ENCODE results near the gene TMPRSS12. TPM values are rescaled to one million over a fixed set of nuclear protein-coding genes. Genes with fewer than 3 reads are reported as not detected.

The TMPRSS12 gene
- total RNA-seq, 1 donor from 2014 or later = not detected

DNA sequence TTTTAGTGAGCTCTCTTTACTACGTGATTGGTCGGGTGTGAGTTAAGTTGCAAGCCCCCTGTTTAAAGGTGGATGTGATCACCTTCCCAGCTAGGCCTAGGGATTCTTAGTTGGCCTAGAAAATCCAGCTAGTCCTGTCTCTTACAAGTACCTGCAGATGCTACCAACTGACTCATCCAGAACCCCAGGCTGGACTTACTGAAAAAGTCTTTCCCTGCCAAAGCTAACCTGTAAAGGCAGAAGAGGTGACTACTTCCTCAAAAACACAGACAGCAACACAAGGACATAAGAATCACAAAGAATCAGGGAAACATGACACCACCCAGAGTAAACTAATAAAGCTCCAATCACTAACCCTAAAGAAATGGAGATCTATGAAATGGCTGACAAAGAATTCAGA lies 70.5 kb downstream of the TMPRSS12 start:
- no peak overlapping the region for H3K4me3 ChIP-seq (ENCODE audit: low read depth, low read length)
- no peak for DNase-seq (ENCODE audit: low read depth)
- TF ChIP-seq, protein P1, sequence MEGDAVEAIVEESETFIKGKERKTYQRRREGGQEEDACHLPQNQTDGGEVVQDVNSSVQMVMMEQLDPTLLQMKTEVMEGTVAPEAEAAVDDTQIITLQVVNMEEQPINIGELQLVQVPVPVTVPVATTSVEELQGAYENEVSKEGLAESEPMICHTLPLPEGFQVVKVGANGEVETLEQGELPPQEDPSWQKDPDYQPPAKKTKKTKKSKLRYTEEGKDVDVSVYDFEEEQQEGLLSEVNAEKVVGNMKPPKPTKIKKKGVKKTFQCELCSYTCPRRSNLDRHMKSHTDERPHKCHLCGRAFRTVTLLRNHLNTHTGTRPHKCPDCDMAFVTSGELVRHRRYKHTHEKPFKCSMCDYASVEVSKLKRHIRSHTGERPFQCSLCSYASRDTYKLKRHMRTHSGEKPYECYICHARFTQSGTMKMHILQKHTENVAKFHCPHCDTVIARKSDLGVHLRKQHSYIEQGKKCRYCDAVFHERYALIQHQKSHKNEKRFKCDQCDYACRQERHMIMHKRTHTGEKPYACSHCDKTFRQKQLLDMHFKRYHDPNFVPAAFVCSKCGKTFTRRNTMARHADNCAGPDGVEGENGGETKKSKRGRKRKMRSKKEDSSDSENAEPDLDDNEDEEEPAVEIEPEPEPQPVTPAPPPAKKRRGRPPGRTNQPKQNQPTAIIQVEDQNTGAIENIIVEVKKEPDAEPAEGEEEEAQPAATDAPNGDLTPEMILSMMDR (conservative IDR thresholded peaks at IDR 0.05; ENCODE audit: low read depth, low read length) = no peak

DNA sequence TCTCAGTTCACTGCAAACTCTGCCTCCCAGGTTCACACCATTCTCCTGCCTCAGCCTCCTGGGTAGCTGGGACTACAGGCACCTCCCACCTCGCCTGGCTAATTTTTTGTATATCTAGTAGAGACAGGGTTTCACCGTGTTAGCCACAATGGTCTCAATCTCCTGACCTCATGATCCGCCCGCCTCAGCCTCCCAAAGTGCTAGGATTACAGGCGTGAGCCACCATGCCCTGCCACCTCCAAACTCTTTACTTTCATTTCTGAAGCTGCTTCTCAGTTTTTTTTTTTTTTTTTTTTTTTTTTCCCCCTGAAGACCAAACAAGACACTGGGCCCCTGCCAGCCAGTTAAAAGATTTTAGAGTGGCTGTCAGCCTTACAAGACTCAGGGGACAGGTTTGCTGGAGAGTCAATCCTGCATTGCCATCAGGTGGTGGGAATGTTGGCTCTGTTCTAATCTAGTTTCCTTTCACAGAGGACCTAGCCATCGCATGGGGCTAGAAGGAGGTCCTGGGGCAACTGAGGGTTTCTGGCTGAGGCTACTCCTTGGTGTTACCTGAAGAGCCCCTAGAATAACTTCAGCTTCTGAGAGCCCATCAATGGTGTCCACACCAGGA lies 72.3 kb downstream of the TMPRSS12 start:
- no peak for DNase-seq (ENCODE audit: low read depth)
- H3K4me3 ChIP-seq (ENCODE audit: low read depth, low read length) = no peak overlapping the region
- TF ChIP-seq, protein P1 (conservative IDR thresholded peaks at IDR 0.05; ENCODE audit: low read depth, low read length) = no peak

DNA sequence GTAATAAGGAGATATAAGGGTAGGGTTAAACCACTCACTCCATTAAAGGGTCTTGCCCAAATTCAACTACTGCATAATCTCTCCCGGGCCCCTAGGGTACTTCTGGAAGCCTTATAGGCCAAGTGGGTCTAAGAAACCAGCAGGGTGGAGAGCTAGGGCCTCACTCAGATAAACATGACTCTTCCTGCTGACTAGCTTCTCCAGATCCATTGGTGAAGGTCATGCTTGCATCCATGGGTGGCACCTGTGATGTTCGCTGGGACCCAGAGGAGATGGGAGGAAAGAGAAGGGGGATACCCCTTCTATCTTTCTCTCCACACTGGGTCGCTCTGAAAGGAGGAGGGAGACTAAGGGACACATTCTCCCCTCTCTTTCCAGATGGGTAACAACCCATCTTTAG lies 73.6 kb downstream of the TMPRSS12 start:
- TF ChIP-seq, protein P1 (conservative IDR thresholded peaks at IDR 0.05; ENCODE audit: low read depth, low read length) = no peak
- no peak for DNase-seq (ENCODE audit: low read depth)
- H3K4me3 ChIP-seq (ENCODE audit: low read depth, low read length) = no peak overlapping the region

DNA sequence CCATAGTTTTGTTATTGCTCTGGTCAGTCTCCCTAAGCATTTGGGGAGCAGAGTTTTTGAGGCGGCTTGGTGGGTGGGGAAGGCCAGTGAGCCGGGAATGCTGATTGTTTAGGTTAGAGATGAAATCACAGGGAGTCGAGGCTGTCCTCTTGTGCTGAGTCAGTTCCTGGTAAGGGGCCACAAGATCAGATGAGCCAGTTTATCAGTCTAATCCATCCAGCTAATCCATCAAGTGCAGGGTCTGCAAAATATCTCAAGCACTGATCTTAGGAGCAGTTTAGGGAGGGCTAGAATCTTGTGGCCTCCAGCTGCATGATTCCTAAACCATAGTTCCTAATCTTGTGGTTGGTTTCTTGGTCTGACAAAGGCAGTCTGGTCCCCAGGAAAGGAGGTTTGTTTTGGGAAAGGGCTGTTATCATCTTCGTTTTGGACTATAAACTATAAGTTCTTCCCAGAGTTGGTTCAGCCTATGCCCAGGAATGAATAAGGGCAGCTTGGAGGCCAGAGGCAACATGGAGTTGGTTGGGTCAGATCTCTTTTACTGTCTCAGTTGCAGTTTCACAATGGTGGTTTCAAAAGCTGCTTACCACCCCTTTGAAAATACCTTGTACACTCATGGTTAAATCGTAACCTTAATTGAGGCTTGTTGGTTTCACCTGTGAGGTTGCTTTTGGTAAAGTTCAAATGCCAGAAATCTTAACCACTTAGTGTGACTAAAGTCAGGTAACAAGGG lies 76.0 kb downstream of the TMPRSS12 start:
- no peak for DNase-seq (ENCODE audit: low read depth)
- TF ChIP-seq, protein P1 (conservative IDR thresholded peaks at IDR 0.05; ENCODE audit: low read depth, low read length) = no peak

DNA sequence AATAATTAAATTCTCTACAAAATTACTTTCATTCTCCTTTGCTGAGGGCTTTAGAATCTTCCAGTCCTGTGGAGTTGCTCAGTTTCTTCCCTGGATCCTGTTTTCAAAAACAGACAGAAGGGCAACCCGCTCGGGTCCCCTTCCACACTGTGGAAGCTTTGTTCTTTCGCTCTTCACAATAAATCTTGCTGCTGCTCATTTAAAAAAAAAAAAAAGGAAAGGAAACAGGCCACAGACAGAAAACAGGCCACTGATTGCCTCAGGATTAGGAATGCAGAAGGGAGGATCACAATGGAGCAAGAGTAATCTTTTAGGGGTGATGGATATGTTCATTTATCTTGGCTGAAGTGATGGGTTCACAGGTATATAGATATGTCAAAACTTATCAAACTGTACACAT lies 80.1 kb downstream of the TMPRSS12 start:
- DNase-seq (ENCODE audit: low read depth) = no peak
- no peak overlapping the region for H3K4me3 ChIP-seq (ENCODE audit: low read depth, low read length)
- TF ChIP-seq, protein P1 (conservative IDR thresholded peaks at IDR 0.05; ENCODE audit: low read depth, low read length) = no peak

More for the DNA sequence above, 76.0 kb downstream of the TMPRSS12 start:
- no peak overlapping the region for H3K4me3 ChIP-seq (ENCODE audit: low read depth, low read length)

DNA sequence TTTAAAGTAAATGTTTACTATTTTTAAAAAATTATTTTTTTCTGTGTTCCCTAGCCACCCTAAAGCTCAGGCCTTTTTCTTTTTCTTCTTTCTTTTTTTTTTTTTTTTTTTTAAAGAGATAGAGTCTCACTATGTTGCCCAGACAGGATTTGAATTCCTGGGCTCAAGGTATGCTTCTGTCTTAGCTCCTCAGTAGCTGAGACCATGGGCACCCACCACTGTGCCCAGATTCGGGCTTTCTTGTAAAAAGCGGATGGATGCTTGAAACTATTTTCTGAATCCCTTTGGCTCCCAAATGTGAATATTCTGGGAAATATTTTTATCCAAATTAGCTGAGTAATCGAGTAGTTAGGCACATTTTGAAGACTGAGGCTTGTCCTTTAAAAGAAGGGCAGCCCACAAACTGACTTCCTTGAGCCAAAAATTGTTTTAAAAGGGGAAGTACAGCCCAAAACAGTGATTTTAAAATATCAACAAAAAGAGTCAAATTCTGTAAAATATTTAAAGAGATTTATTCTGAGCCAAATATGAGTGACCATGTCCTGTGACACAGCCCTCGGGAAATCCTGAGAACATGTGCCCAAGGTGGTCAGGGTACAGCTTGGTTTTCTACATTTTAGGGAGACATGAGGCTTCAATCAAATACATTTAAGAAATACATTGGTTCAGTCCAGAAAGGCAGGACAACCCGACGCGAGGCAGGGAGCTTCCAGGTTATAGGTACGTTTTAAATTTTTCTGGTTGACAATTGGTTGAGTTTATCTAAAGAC lies 80.8 kb downstream of the TMPRSS12 start:
- DNase-seq (ENCODE audit: low read depth) = no peak
- H3K4me3 ChIP-seq (ENCODE audit: low read depth, low read length) = peak overlapping the region; percentile 71

More for the DNA sequence above, 80.8 kb downstream of the TMPRSS12 start:
- TF ChIP-seq, protein P1 (conservative IDR thresholded peaks at IDR 0.05; ENCODE audit: low read depth, low read length) = no peak
